NCI-H82 (cell line): ENCODE measurements around the gene SAMHD1.
"Not testable (repeated sequence)": the region's sequence is repeated elsewhere in the genome, so short reads cannot be mapped to it uniquely, and the experiment has no call there.

Experiments used
- DNase-seq: peaks from one replicate; lab custom pipeline; 2025; lab: John Stamatoyannopoulos, UW

The SAMHD1 gene

GRCh38 chr20:36951198-36951978 is at the start of gene SAMHD1:
Gene SAMHD1 (minus strand): TSS chr20:36951708. CDS start chr20:36951643, 65 bp downstream.
- DNase-seq, result peak; percentile 99

GRCh38 chr20:37000171-37000570 is 48.7 kb upstream of the SAMHD1 start:
- DNase-seq, result not testable (repeated sequence)

GRCh38 chr20:36998652-36999051 is 47.1 kb upstream of the SAMHD1 start:
- DNase-seq, result no peak

- DNase-seq, result no peak
Measured at GRCh38 chr20:36997121-36997520, 45.6 kb upstream of the SAMHD1 start.

- not testable (repeated sequence) for DNase-seq
Measured at GRCh38 chr20:36994221-36994620, 42.7 kb upstream of the SAMHD1 start.

- no peak for DNase-seq
Measured at GRCh38 chr20:36992802-36993334, 41.4 kb upstream of the SAMHD1 start.

GRCh38 chr20:36991703-36992102 is 40.2 kb upstream of the SAMHD1 start:
- no peak for DNase-seq

- DNase-seq, result no peak
Measured at GRCh38 chr20:36989797-36990196, 38.3 kb upstream of the SAMHD1 start.

- no peak for DNase-seq
Measured at GRCh38 chr20:36988494-36988966, 37.0 kb upstream of the SAMHD1 start.

- DNase-seq, result peak; percentile 26
Measured at GRCh38 chr20:36984257-36984638, 32.7 kb upstream of the SAMHD1 start.

- DNase-seq, result no peak
Measured at GRCh38 chr20:36975099-36975818, 23.8 kb upstream of the SAMHD1 start.

GRCh38 chr20:36974660-36975059 is 23.2 kb upstream of the SAMHD1 start:
- DNase-seq, result no peak

GRCh38 chr20:36971103-36971502 is 19.6 kb upstream of the SAMHD1 start:
- no peak for DNase-seq

GRCh38 chr20:36969478-36970186 is 18.1 kb upstream of the SAMHD1 start:
- DNase-seq, result no peak

GRCh38 chr20:36969051-36969450 is 17.5 kb upstream of the SAMHD1 start:
- DNase-seq, result no peak

- no peak for DNase-seq
Measured at GRCh38 chr20:36967636-36968035, 16.1 kb upstream of the SAMHD1 start.

- DNase-seq, result not testable (repeated sequence)
Measured at GRCh38 chr20:36966965-36967364, 15.5 kb upstream of the SAMHD1 start.

GRCh38 chr20:36962354-36962941 is 10.9 kb upstream of the SAMHD1 start:
- not testable (repeated sequence) for DNase-seq

GRCh38 chr20:36959242-36959641 is 7.7 kb upstream of the SAMHD1 start:
- DNase-seq, result no peak

- no peak for DNase-seq
Measured at GRCh38 chr20:36957875-36958667, 6.6 kb upstream of the SAMHD1 start.

- DNase-seq, result no peak
Measured at GRCh38 chr20:36956674-36957073, 5.2 kb upstream of the SAMHD1 start.
